Common myeloid progenitor, CD34-positive (primary cell): ENCODE data around the gene LAMA4.

Experiments
- CTCF ChIA-PET: fragments of 350-600 bp; sonication (Branson Sonifier 250); formaldehyde crosslinking; loops from one replicate; lab custom pipeline; 2021; ENCODE audit warnings: antibody characterized with exemption; lab: Charles Lee
- POLR2A ChIA-PET: fragments of 350-600 bp; sonication (Branson Sonifier 250); formaldehyde crosslinking; loops from one replicate; lab custom pipeline; 2021; ENCODE audit warnings: antibody characterized with exemption; lab: Charles Lee
- DNase-seq, 3 donors: peaks; one replicate each; pipeline versions ENCODE4 v3.0.0 to v3.0.0-alpha.2; 2013
- H3K27ac ChIP-seq, 2 experiments: 1 replicate in 1 of 2; 2 replicates in 1 of 2; pipeline ENCODE4 v1.7.0; 2013; ENCODE audit warnings: inconsistent platforms in 2 of 2, low read length in 2 of 2, mild to moderate bottlenecking in 2 of 2, low read depth in 1 of 2, moderate library complexity in 1 of 2; ENCODE audit not compliant: severe bottlenecking in 2 of 2, insufficient read depth in 1 of 2, poor library complexity in 1 of 2
- H3K27me3 ChIP-seq, 5 experiments: replicated peaks in 2 of 5; 1 replicate in 3 of 5; 2 replicates in 2 of 5; pipeline versions ENCODE4 v1.6.1 to v1.7.0; 2013; ENCODE audit warnings: low read length in 4 of 5, mild to moderate bottlenecking in 2 of 5, moderate library complexity in 2 of 5, inconsistent platforms in 1 of 5; ENCODE audit not compliant: insufficient read depth in 5 of 5, control insufficient read depth in 4 of 5
- H3K36me3 ChIP-seq, 4 experiments: 1 replicate in 2 of 4; 2 replicates in 2 of 4; pipeline versions ENCODE4 v1.6.1 to v1.7.0; 2013; ENCODE audit warnings: low read length in 3 of 4, control low read depth in 1 of 4, mild to moderate bottlenecking in 1 of 4; ENCODE audit not compliant: control insufficient read depth in 4 of 4, insufficient read depth in 4 of 4
- H3K4me1 ChIP-seq, 4 experiments: 1 replicate in 3 of 4; 2 replicates in 1 of 4; pipeline versions ENCODE4 v1.6.1 to v1.7.1; 2013; ENCODE audit warnings: low read length in 3 of 4, mild to moderate bottlenecking in 3 of 4, control low read depth in 1 of 4, inconsistent platforms in 1 of 4, moderate library complexity in 1 of 4; ENCODE audit not compliant: control insufficient read depth in 4 of 4, insufficient read depth in 4 of 4; ENCODE audit errors: control extremely low read depth in 1 of 4
- H3K4me3 ChIP-seq, 7 experiments: 1 replicate in 4 of 7; 2 replicates in 3 of 7; pipeline versions ENCODE4 v1.5.1 to v1.7.0; 2013; ENCODE audit warnings: mild to moderate bottlenecking in 7 of 7, low read length in 6 of 7, moderate library complexity in 6 of 7, inconsistent platforms in 2 of 7, low read depth in 2 of 7, control low read depth in 1 of 7; ENCODE audit not compliant: insufficient read depth in 4 of 7, control insufficient read depth in 1 of 7; ENCODE audit errors: extremely low read depth in 1 of 7
- H3K9me3 ChIP-seq, 5 experiments: 1 replicate in 4 of 5; 2 replicates in 1 of 5; pipeline versions ENCODE4 v1.6.1 to v1.7.1; 2013; ENCODE audit warnings: low read length in 4 of 5, mild to moderate bottlenecking in 2 of 5, inconsistent platforms in 1 of 5, low read depth in 1 of 5, moderate library complexity in 1 of 5; ENCODE audit not compliant: control insufficient read depth in 4 of 5, insufficient read depth in 2 of 5; ENCODE audit errors: control extremely low read depth in 1 of 5
- WGBS: methylation state at CpG from one replicate; pipeline ENCODE4 v1.1.5; 2013; ENCODE audit not compliant: insufficient coverage; 5-methylcytosine and 5-hydroxymethylcytosine counted together

Gene LAMA4

DNA sequence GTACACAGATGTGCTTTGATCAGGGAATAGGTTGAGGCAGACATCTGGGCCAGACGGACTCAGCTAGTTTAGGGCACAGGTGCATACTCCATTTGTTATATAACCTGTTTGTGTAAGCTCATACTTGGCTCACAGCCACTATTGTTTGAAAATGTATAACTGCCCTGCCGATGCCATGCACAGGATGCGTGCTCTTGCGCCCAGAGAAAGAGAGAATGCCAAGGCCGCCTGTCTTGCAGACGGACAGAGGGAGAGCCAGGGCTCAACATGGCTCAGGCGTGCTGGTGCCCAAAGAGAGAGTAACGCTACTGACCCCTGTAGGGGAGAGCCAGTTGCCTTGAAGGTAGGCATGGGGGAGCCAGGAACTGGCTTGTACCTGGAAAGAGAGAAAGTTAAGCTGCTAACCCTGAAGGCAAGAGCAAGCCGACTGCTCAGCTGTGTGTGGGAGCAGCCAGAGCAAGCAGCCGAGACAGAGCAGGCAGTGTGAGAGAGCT is 109.2 kb downstream of the LAMA4 start:
- no peak overlapping the region for H3K4me3 ChIP-seq
- ChIA-PET CTCF (interaction anchor here (0.9 to 1.7 kb wide), 2 partner anchors 18 to 43 kb away, joined by 4 to 6 read pairs; no protein-coding TSS in a partner anchor), POLR2A (no interaction called here)
- WGBS, result 92% methylated on average over 8 of the region's 10 CpGs
- peaks cover 0 to 4% (median 0%) of the 10 kb centered on the region in 4 experiments for H3K4me1 ChIP-seq
- DNase-seq, result no peak
- no peaks in the 10 kb centered on the region for H3K36me3 ChIP-seq
- H3K9me3 ChIP-seq, result no peaks in the 10 kb centered on the region
- H3K27me3 ChIP-seq, result no peaks in the 10 kb centered on the region
- no peak overlapping the region for H3K27ac ChIP-seq

DNA sequence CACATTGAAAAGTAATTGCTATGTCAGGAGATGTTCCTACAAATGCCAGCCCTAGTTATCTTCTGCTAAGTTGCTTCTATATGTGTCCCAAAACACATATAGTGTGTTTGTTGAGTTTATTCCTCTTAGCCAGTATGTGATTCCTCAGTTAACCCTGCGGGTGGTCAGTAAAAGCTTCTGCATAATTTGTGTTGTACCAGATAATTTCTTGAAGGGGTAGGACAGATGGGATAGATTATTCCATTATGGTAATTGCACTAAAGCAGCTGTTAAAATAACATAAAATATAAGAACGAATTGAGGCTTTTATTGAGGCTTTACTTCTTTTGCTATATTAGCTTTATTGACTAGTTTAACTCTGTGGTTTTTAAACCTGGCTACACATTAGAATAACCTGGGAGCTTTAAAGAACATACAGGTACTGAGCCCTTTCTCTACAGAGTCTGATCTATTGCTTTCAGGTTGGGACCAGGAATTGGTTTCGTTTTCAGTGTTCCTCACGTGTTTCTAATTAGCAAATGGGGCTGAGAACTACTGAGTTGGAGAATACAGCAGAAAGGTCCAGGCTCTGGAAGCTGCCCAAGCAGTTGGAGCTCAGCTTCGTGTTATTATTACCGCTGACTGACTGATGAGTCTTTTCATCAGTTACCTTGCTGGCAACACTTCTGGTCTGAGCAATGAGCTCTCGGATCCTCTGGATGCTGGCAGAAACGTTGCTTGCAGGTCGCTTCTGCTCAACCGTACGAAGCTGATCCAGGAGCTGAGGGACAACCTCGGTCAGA is 110.0 kb downstream of the LAMA4 start:
- 92% methylated on average over 9 of the region's 12 CpGs for WGBS
- H3K4me3 ChIP-seq, result no peak overlapping the region
- H3K4me1 ChIP-seq, result peaks cover 0 to under 1% (median 0%) of the 10 kb centered on the region in 4 experiments
- H3K27me3 ChIP-seq, result no peaks in the 10 kb centered on the region
- H3K27ac ChIP-seq, result no peak overlapping the region
- no peaks in the 10 kb centered on the region for H3K36me3 ChIP-seq
- no peaks in the 10 kb centered on the region for H3K9me3 ChIP-seq
- POLR2A ChIA-PET, result no interaction called here
- no peak for DNase-seq
- CTCF ChIA-PET, result interaction anchor here (0.9 to 1.7 kb wide), 3 partner anchors 11 to 44 kb away, joined by 3 to 6 read pairs (median 4); no protein-coding TSS in a partner anchor

DNA sequence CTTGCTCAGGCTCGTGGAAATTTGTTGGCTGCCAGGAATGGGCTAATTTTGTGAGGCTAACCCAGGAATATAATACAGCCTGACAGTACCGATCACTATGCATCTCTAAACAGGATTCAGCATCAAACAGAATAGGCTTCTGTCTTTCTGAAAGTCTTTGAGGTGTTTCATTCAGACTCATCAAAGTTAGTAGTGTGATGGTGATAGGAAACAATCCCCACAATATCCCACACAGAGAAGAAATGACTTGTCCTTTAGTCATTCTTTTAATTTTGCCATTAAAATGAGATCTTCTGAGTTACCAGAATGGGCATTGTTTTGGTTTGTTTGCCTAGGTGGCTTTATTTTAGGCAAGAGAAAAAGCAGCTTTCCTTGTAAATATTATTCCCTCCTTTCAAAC is 112.7 kb downstream of the LAMA4 start:
- no CpG with 5 or more reads among the region's 2 CpGs for WGBS
- H3K4me1 ChIP-seq, result no peaks in the 10 kb centered on the region
- H3K36me3 ChIP-seq, result no peaks in the 10 kb centered on the region
- no peaks in the 10 kb centered on the region for H3K9me3 ChIP-seq
- H3K27me3 ChIP-seq, result no peaks in the 10 kb centered on the region
- ChIA-PET POLR2A (no interaction called here), CTCF (no interaction called here)
- no peak for DNase-seq
- no peak overlapping the region for H3K27ac ChIP-seq
- no peak overlapping the region for H3K4me3 ChIP-seq

DNA sequence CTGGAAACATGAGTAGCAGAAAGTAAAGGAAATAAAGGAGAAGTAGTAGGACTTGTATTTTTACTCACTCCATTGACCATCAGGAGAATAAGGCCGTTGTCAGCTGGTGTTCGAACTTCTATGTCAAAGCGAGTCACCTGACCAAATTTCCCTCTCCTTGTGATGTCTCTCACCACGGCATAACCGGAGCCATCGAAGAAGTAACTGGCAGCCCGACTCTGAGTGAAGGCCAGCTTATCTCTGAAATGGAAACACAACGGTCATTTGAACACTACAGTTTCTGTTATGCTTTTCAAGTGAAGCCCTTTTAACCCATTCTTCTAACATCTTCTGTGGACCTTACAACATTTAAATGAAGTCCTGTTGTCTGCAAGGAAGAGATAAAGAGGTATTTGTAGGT is 115.3 kb downstream of the LAMA4 start:
- Histone ChIP-seq H3K27ac (no peak overlapping the region), H3K27me3 (no peaks in the 10 kb centered on the region), H3K36me3 (no peaks in the 10 kb centered on the region), H3K4me1 (no peaks in the 10 kb centered on the region), H3K4me3 (no peak overlapping the region), H3K9me3 (no peaks in the 10 kb centered on the region)
- DNase-seq, result no peak
- 95% methylated on average over 8 of the region's 8 CpGs for WGBS
- ChIA-PET POLR2A (no interaction called here), CTCF (interaction anchor here (1.6 kb wide), 1 partner anchor 25 kb away, joined by 4 read pairs; no protein-coding TSS in a partner anchor)

DNA sequence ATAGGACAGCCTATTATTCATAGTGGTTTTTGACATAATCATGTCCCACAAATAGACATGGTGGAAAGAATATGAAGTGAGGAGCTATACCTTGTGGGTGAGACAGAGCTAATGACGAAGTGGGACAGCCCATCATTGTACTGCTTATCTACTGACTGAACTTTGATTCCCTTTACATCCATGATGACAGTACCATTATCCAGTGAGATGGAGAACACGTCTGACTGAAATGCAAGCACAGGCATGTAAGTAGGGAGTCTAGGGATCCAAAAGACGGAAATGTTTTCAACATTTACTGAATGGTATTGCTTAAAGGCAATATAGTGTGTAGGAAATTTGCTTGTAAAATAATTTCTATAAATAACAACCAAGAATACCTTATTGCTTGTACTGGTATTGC is 123.5 kb downstream of the LAMA4 start:
- no peaks in the 10 kb centered on the region for H3K36me3 ChIP-seq
- WGBS, result 100% methylated on average over 2 of the region's 3 CpGs
- no peak overlapping the region for H3K27ac ChIP-seq
- DNase-seq, result no peak
- ChIA-PET CTCF (interaction anchor here (1.1 kb wide), 1 partner anchor 18 kb away, joined by 3 read pairs; no protein-coding TSS in a partner anchor), POLR2A (no interaction called here)
- H3K4me1 ChIP-seq, result no peaks in the 10 kb centered on the region
- no peak overlapping the region for H3K4me3 ChIP-seq
- H3K9me3 ChIP-seq, result no peaks in the 10 kb centered on the region
- H3K27me3 ChIP-seq, result no peaks in the 10 kb centered on the region

DNA sequence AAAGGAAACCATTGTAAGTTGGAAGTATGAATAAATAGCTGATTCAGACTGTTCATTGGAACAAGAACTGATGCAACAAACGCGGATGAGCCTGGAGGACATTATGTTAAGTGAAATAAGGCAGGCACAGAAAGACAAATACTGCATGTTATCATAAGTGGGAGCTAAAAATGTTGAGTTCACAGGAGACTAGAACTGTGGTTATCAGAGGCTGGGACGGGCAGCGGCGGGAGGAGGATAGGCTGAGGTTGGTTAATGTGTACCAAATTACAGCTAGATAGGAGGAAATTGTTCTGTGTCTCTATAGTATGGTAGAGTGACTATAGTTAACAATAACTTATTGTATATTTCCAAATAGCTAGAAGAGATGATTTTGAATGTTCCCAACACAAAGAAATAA is 126.2 kb downstream of the LAMA4 start:
- no peaks in the 10 kb centered on the region for H3K36me3 ChIP-seq
- no peak overlapping the region for H3K4me3 ChIP-seq
- no peaks in the 10 kb centered on the region for H3K27me3 ChIP-seq
- H3K9me3 ChIP-seq, result no peaks in the 10 kb centered on the region
- ChIA-PET POLR2A (no interaction called here), CTCF (interaction anchor here (1.2 to 1.3 kb wide), 2 partner anchors 19 to 21 kb away, joined by 3 to 4 read pairs; no protein-coding TSS in a partner anchor)
- no peak overlapping the region for H3K27ac ChIP-seq
- no peaks in the 10 kb centered on the region for H3K4me1 ChIP-seq
- no peak for DNase-seq
- 100% methylated on average over 2 of the region's 5 CpGs for WGBS

DNA sequence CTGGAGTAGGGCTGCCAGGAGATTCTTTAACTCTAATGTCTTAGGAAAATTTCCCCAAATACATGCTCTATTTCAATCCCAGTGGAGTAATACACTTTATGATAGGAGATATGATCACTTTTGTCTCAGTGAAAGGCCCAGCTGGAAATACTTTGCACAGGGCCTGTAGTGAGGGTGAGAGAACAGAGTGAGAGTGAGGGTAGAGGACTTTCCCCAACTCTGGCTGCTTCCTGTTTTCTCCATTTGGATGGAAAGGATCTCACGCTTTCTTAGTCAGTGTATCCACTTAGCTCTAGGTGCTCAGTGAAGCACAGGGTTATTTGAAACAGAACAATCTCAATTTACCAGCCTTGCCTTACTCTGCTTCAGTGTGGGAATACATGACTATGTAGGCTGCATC is 130.4 kb downstream of the LAMA4 start:
- POLR2A ChIA-PET, result no interaction called here

More for the DNA sequence above, 130.4 kb downstream of the LAMA4 start:
- 100% methylated on average over 1 of the region's 1 CpG for WGBS
- H3K36me3 ChIP-seq, result no peaks in the 10 kb centered on the region
- DNase-seq, result no peak
- no peak overlapping the region for H3K4me3 ChIP-seq
- no peaks in the 10 kb centered on the region for H3K27me3 ChIP-seq
- H3K9me3 ChIP-seq, result no peaks in the 10 kb centered on the region
- H3K27ac ChIP-seq, result no peak overlapping the region
- CTCF ChIA-PET, result interaction anchor here (0.6 to 2.4 kb wide), 4 partner anchors 14 to 1269 kb away, joined by 3 to 6 read pairs (median 4); no protein-coding TSS in a partner anchor
- no peaks in the 10 kb centered on the region for H3K4me1 ChIP-seq
